OCI-LY1 (cell line): ENCODE measurements around the gene P4HA1.

Source experiments
- CTCF ChIP-seq: fragments of 200-600 bp; sonication (generic), shearing (Covaris generic); IDR thresholded peaks from 2 replicates; pipeline ENCODE4 v1.5.1; 2017; ENCODE audit warnings: mild to moderate bottlenecking, antibody characterized with exemption, low read length, moderate library complexity, mixed read lengths
- EZH2 ChIP-seq: fragments of 200-600 bp; sonication (generic), shearing (Covaris generic); IDR thresholded peaks from 2 replicates; pipeline ENCODE4 v1.8.0; 2017; ENCODE audit warnings: borderline replicate concordance, mixed run types, mild to moderate bottlenecking, antibody characterized with exemption, low read length, moderate library complexity, mixed read lengths

GRCh38 chr10:73086816-73087215 is 9.8 kb downstream of the P4HA1 start:
- TF ChIP-seq CTCF (no peak), EZH2 (no peak)
